Peyer's patch (tissue), 4 donors: Measurements from ENCODE around the gene KCNJ6. TPM values are rescaled to one million over a fixed set of nuclear protein-coding genes. Genes with fewer than 3 reads are reported as not detected.

Source experiments
- DNase-seq, 3 donors: peaks; one replicate each; pipeline ENCODE4 v3.0.0-alpha.2; 2017 to 2019
- H3K27ac ChIP-seq, 4 donors: fragments of 200-600 bp; sonication (generic); one replicate each; pipeline ENCODE4 v1.5.1; 2016 to 2019
- H3K27me3 ChIP-seq, 2 donors: fragments of 200-600 bp; sonication (generic); one replicate each; pipeline ENCODE4 v1.5.1; 2019
- H3K36me3 ChIP-seq, 3 donors: fragments of 200-600 bp; sonication (generic); one replicate each; pipeline ENCODE4 v1.5.1; 2016 to 2019
- H3K4me1 ChIP-seq, 4 donors: fragments of 200-600 bp; sonication (generic); one replicate each; pipeline ENCODE4 v1.5.1; 2016 to 2019
- H3K4me3 ChIP-seq, 4 donors: fragments of 200-600 bp; sonication (generic); 1 replicate in 3 of 4; 2 replicates in 1 of 4; pipeline ENCODE4 v1.5.1; 2016 to 2019; ENCODE audit warnings: mild to moderate bottlenecking in 1 of 4
- H3K9me3 ChIP-seq, 4 donors: fragments of 200-600 bp; sonication (generic); one replicate each; pipeline ENCODE4 v1.5.1; 2016 to 2019; ENCODE audit warnings: mild to moderate bottlenecking in 1 of 4
- POLR2A ChIP-seq, 2 donors: fragments of 450-650 bp; IDR thresholded peaks; one replicate each; pipeline ENCODE4 v1.5.1; 2017; ENCODE audit warnings: antibody characterized with exemption in 2 of 2, mild to moderate bottlenecking in 2 of 2, moderate library complexity in 2 of 2
- total RNA-seq, 4 donors: library from RNA; depleted of rRNA; stranded (reverse); fragments of >200 nt; gene quantifications; one replicate each; pipeline ENCODE4 v1.1.0, GENCODE V29; 2016
- TF ChIP-seq, protein P1 (sequence below), 6 experiments: fragments of 450-650 bp in 4 of 6; fragments of 200-600 bp in 2 of 6; sonication (generic) in 1 of 6; IDR thresholded peaks; one replicate each; pipeline ENCODE4 v1.5.1; 2017 to 2019; ENCODE audit warnings: antibody characterized with exemption in 6 of 6, mild to moderate bottlenecking in 3 of 6, moderate library complexity in 1 of 6

The KCNJ6 gene
- total RNA-seq, 4 donors from 2014 or later, result 0.13 to 0.83 (median 0.28) TPM

- TF ChIP-seq POLR2A (IDR thresholded peaks at IDR 0.05), result no peak
- TF ChIP-seq, protein P1, sequence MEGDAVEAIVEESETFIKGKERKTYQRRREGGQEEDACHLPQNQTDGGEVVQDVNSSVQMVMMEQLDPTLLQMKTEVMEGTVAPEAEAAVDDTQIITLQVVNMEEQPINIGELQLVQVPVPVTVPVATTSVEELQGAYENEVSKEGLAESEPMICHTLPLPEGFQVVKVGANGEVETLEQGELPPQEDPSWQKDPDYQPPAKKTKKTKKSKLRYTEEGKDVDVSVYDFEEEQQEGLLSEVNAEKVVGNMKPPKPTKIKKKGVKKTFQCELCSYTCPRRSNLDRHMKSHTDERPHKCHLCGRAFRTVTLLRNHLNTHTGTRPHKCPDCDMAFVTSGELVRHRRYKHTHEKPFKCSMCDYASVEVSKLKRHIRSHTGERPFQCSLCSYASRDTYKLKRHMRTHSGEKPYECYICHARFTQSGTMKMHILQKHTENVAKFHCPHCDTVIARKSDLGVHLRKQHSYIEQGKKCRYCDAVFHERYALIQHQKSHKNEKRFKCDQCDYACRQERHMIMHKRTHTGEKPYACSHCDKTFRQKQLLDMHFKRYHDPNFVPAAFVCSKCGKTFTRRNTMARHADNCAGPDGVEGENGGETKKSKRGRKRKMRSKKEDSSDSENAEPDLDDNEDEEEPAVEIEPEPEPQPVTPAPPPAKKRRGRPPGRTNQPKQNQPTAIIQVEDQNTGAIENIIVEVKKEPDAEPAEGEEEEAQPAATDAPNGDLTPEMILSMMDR (IDR thresholded peaks at IDR 0.05), result no peak
- Histone ChIP-seq H3K4me3 (no peak overlapping the region), H3K36me3 (no peaks in the 10 kb centered on the region), H3K4me1 (no peaks in the 10 kb centered on the region), H3K27me3 (no peaks in the 10 kb centered on the region), H3K9me3 (no peaks in the 10 kb centered on the region), H3K27ac (no peak overlapping the region)
- DNase-seq, result no peak
Measured at GRCh38 chr21:37627561-37627960, 288.7 kb downstream of the KCNJ6 start.

DNA sequence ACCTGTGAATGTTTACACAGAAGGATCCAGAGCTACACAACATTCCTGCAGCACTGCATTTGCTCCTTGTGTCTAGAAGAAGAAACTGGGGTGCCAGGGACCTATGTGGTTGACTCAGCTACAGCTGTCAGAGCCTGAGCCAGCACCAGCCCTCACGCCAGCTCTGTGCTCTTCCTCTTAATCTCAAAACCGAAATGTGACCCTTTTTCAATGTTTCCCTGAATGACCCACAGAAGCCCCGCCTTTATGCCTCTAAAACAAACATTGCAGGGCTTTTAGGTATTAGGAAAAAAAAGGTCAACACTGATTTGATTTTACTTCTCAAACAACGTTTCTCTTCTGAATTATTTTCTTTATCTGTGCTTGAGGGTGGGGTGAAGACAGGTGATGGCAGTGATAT, 289.2 kb downstream of the KCNJ6 start:
- no peak for DNase-seq
- Histone ChIP-seq H3K36me3 (no peaks in the 10 kb centered on the region), H3K27ac (no peak overlapping the region), H3K4me1 (no peaks in the 10 kb centered on the region), H3K9me3 (no peaks in the 10 kb centered on the region), H3K27me3 (no peaks in the 10 kb centered on the region), H3K4me3 (no peak overlapping the region)
- no peak for TF ChIP-seq POLR2A (IDR thresholded peaks at IDR 0.05)
- TF ChIP-seq, protein P1 (IDR thresholded peaks at IDR 0.05), result no peak

DNA sequence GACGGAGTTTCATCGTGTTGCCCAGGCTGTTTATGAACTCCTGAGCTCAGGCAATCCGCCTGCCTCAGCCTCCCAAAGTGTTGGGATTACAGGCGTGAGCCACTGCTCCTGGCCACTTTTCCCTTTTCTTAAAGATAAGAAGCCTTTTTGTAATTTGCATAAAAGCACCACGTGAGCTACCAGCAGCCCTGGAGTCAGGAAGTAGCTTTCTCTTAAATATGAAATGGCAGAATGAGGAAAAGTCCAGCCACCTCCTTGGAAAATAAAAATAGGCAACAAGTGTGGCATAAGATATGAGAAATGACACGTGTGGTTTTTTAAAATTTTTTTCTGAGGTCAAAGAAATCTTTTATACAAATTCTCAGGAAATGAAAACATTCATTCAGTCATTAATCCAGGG, 289.9 kb downstream of the KCNJ6 start:
- H3K4me1 ChIP-seq, result no peaks in the 10 kb centered on the region
- DNase-seq, result no peak
- H3K36me3 ChIP-seq, result no peaks in the 10 kb centered on the region
- TF ChIP-seq POLR2A (IDR thresholded peaks at IDR 0.05), result no peak
- TF ChIP-seq, protein P1 (IDR thresholded peaks at IDR 0.05), result no peak
- no peaks in the 10 kb centered on the region for H3K27me3 ChIP-seq
- no peak overlapping the region for H3K27ac ChIP-seq
- H3K9me3 ChIP-seq, result no peaks in the 10 kb centered on the region
- no peak overlapping the region for H3K4me3 ChIP-seq

- no peaks in the 10 kb centered on the region for H3K27me3 ChIP-seq
- DNase-seq, result no peak
- no peak overlapping the region for H3K27ac ChIP-seq
- TF ChIP-seq, protein P1 (IDR thresholded peaks at IDR 0.05), result no peak
- no peak for TF ChIP-seq POLR2A (IDR thresholded peaks at IDR 0.05)
- no peak overlapping the region for H3K4me3 ChIP-seq
- no peaks in the 10 kb centered on the region for H3K36me3 ChIP-seq
- H3K4me1 ChIP-seq, result no peaks in the 10 kb centered on the region
- no peaks in the 10 kb centered on the region for H3K9me3 ChIP-seq
Measured at GRCh38 chr21:37623689-37624088, 292.6 kb downstream of the KCNJ6 start.

GRCh38 chr21:37623183-37623582, 293.1 kb downstream of the KCNJ6 start:
- Histone ChIP-seq H3K27me3 (no peaks in the 10 kb centered on the region), H3K27ac (no peak overlapping the region), H3K36me3 (no peaks in the 10 kb centered on the region), H3K9me3 (no peaks in the 10 kb centered on the region), H3K4me3 (no peak overlapping the region), H3K4me1 (no peaks in the 10 kb centered on the region)
- no peak for TF ChIP-seq POLR2A (IDR thresholded peaks at IDR 0.05)
- TF ChIP-seq, protein P1 (IDR thresholded peaks at IDR 0.05), result no peak
- DNase-seq, result no peak

DNA sequence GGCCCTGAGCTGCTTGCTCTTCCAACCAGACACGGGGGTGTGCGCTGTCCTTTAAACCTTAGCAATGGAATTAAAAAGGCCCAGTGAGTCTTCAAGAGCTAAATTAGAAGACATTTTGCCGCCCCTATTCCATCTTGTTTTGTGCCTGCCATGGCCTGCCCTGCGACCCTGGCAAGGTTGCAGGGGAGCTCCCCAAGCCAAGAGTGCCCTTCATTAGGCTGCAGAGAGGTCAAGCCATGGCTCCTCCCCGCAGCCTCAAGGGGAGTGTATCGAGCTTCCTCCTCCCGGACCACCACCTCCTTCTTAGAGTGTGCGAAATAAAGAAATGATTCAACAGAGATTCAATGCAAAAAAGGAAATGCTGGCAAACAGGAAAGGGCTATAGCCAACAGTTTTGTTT, 293.5 kb downstream of the KCNJ6 start:
- Histone ChIP-seq H3K4me3 (no peak overlapping the region), H3K4me1 (no peaks in the 10 kb centered on the region), H3K27ac (no peak overlapping the region), H3K9me3 (no peaks in the 10 kb centered on the region), H3K27me3 (no peaks in the 10 kb centered on the region), H3K36me3 (no peaks in the 10 kb centered on the region)
- TF ChIP-seq, protein P1 (IDR thresholded peaks at IDR 0.05), result no peak
- no peak for TF ChIP-seq POLR2A (IDR thresholded peaks at IDR 0.05)
- DNase-seq, result no peak
